NCI-H187 treated with DMSO at 0.1 percent for 48 hours (cell line): Measurements from ENCODE around the gene ANKRD1.
"Not testable (repeated sequence)": the region's sequence is repeated elsewhere in the genome, so short reads cannot be mapped to it uniquely, and the experiment has no call there.

Experiments used
- DNase-seq: peaks from one replicate; lab custom pipeline; 2025; lab: John Stamatoyannopoulos, UW

Gene ANKRD1

GRCh38 chr10:90920986-90921666 lies at the start of gene ANKRD1:
ANKRD1 (minus strand) TSS chr10:90921087; CDS start chr10:90921027, 60 bp downstream.
- DNase-seq = no peak

- no peak for DNase-seq
Observed at GRCh38 chr10:90969947-90970673, 49.2 kb upstream of the ANKRD1 start.

- DNase-seq = no peak
Observed at GRCh38 chr10:90969121-90969534, 48.2 kb upstream of the ANKRD1 start.

- DNase-seq = no peak
Observed at GRCh38 chr10:90968328-90969081, 47.6 kb upstream of the ANKRD1 start.

- no peak for DNase-seq
Observed at GRCh38 chr10:90967865-90968264, 47.0 kb upstream of the ANKRD1 start.

- DNase-seq = no peak
Observed at GRCh38 chr10:90966146-90966545, 45.3 kb upstream of the ANKRD1 start.

- no peak for DNase-seq
Observed at GRCh38 chr10:90965720-90966119, 44.8 kb upstream of the ANKRD1 start.

- DNase-seq = no peak
Observed at GRCh38 chr10:90964781-90965465, 44.0 kb upstream of the ANKRD1 start.

GRCh38 chr10:90963331-90963730 lies 42.4 kb upstream of the ANKRD1 start:
- DNase-seq = no peak

GRCh38 chr10:90960355-90960814 lies 39.5 kb upstream of the ANKRD1 start:
- no peak for DNase-seq

GRCh38 chr10:90959826-90960225 lies 38.9 kb upstream of the ANKRD1 start:
- no peak for DNase-seq

GRCh38 chr10:90958781-90959180 lies 37.9 kb upstream of the ANKRD1 start:
- DNase-seq = no peak

- DNase-seq = no peak
Observed at GRCh38 chr10:90947030-90947960, 26.4 kb upstream of the ANKRD1 start.

- DNase-seq = no peak
Observed at GRCh38 chr10:90945491-90946070, 24.7 kb upstream of the ANKRD1 start.

GRCh38 chr10:90944749-90945148 lies 23.9 kb upstream of the ANKRD1 start:
- DNase-seq = no peak

- DNase-seq = not testable (repeated sequence)
Observed at GRCh38 chr10:90942980-90943379, 22.1 kb upstream of the ANKRD1 start.

GRCh38 chr10:90939648-90940047 lies 18.8 kb upstream of the ANKRD1 start:
- DNase-seq = no peak

- DNase-seq = no peak
Observed at GRCh38 chr10:90939116-90939515, 18.2 kb upstream of the ANKRD1 start.

- DNase-seq = no peak
Observed at GRCh38 chr10:90937645-90938258, 16.9 kb upstream of the ANKRD1 start.

GRCh38 chr10:90936276-90936659 lies 15.4 kb upstream of the ANKRD1 start:
- DNase-seq = no peak
